HG03159 (cell line): ENCODE results near the gene GUCA2B.

Source experiments
- ATAC-seq: cut with Tn5 transposase; IDR thresholded peaks from one replicate; pipeline ENCODE4 v1.9.1; 2021; ENCODE audit warnings: mild to moderate bottlenecking, moderate library complexity; ENCODE audit not compliant: unreplicated experiment

GUCA2B gene

DNA sequence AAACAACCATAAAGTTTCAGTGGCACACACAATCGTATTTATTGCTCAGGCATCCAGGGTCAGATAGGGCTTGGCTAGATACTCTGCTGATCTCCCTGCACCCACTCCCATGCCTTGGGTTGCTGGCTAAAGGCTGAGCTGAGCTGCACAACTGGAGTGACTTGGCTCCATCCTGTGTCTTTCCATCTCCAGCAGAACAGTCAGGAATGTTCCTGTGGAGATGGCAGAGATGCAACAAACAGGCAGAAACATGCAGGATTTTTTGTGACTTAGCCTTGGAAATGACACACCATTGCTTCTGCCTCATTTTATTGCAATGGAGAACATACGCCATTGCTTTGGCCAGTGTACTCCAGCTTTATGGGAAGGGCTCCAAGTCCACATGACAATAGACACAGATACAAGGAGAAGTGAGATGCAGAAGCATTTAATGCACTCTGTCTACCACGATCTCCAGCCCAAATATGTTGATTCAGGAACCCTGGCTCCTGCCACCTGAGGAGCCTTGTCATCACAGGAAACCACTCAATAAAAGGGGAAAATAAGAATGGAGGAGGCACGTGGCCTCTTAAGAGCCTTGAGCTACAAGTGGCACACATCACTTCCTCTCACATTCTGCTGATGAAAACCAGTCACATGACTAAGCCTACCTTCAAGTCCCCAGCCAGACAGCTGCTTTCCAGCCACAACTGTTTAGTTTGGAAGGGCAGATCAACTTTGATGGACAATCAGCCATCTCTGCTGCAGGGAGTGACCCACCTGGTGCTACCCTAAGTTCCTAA is 10.1 kb upstream of the GUCA2B start:
- no peak for ATAC-seq

DNA sequence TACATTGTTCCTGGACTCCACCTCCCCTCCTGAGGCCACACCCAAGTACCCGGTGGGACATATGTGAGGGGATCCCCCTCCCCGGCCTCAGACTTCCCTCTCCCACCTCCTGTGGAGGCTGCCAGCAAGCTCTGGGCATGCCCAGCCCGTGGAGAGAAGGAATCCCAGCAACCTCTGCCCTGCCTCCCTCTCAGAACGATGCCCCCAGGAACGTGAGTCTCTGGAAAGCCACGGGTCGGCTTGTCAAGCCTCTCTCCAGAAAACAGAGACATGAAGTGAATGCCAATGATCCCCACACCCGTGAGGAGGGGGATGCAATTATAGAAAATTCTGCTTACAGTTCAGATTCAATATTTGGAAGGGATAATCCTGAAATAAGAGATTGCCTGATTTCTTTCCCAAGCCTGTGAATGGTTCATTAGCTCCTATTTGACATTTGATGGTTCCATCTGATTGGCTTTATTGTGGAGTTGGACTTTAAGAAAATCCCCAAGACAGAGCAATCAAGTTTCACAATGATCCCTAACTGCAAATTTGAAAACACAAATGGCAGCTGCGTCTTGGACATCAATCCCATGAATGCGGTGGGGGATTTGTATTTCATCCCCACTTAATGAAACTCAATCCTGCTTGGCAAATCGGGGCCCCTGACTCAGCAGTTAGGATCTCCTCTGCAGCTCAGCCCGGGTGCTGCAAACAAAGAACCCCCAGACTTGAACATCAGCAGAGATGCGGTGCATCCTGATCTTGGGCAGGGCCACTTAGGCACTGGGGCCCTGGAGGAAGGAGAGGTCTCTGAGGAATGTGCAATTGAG is 9.1 kb upstream of the GUCA2B start:
- ATAC-seq, result no peak

DNA sequence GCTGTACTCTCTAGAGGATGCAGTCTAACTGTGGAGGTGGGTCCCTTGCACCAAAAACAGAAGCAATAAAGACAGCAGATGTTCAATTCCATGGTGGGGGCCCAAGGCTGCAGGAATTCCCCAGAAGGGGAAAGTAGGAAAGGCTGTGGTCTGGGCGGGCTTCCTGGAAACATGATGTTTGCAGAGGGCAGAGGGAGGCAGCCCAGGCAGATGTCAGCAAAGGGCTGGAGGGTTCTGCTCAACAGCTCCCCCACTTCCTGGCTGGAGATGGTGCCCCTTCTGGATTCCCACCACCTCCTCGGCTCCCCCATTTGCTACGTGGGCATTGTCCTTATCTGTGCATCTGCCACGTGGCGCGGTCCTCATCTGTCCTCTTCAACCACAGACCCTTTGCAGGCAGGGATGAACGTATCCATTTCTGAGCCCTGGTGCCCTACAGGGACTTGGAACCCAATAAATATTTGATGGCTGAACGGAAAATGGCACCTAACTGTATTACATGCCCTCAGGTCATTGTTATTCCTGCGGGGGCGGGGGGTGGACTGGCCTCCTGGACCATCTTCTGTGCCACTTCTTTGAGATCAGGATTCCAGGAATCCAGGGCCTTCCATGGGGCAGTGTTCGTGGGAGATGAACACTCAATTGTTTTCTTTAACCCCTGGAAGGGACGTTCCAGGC is 8.4 kb upstream of the GUCA2B start:
- ATAC-seq, result no peak

DNA sequence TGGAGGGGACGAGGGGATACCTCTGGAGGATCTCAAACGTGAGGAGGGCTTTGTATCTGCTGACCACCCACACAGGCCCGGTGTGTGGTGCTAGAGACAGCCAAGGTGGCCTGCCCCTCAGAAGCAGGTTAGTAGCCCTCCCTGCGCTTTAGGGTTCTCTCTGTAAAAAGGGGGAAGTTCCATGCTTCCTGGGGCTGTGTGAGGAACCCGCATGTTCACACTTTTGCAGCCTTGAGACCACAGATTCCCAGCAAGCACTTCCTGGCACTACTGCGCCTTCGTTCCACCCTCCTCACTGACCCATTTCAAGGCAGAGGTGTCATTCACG is 7.9 kb upstream of the GUCA2B start:
- no peak for ATAC-seq

DNA sequence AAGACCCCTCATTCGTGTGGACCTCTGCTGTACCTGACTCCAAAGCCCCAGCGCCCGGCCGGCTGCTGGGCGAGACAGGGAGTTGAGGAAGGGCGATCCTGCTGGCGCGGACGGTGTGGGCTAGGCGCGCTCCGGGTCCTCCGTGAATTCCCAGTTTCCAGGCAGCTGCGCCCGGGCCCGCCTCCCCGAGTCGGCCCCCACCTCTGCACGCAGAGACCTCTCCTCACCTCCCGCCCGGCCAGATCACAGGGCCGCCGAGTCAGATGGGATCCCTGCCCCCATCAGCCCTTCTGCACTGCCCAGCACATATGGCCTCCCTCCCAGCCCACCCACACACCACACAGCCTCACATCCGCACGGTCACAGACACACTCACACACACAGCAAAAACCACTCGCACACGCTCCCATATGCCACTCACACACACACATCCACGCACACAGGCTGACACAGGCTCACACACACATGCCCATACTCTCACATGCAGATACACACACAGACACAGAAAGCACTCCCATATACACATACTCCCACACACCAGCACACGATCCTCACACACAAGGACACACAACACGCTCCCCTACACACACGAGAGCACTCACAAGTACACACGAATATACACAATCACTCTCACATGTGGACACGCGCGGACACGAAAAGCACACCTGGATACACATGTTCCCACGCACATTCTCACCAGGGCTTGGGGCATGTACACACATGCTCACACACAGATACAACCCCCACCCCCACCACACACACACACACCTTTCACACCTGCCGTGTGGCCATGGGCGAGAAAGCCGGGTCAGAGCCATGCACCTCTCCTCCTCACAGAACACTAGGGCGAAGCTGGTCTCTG is 7.2 kb upstream of the GUCA2B start:
- ATAC-seq, result no peak

DNA sequence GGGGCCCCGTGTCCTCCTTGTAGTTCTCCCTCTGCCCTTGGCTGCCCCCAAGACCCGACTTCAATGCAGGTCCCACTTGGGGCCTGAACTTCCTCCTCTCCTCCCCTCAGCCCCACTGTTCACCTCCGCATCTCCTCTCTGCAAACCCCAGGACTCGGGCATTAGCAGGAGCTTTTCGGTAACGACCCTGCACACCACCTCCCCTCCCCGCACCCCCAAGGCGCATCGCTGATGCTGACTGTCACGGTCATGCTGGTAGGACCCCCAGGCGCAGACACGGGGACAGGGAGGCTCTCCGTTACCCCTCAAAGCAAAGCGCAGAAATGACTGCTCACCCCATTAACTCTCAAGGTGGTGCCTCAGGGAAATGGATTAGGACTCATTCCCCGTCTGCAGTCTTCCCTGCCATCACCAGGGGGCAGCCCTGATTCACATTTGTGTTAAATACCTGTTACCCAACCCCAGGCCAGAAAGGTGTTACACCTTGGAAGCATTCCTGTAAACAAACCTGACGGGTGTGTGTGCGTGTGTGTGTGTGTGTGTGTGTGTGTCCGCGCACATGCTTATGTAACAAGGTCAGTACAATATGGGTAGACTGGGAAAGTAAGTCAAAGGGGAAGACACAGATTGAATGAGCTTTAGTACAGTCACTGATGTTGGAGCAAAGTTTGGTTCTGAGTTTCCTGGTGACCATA is 6.4 kb upstream of the GUCA2B start:
- no peak for ATAC-seq

DNA sequence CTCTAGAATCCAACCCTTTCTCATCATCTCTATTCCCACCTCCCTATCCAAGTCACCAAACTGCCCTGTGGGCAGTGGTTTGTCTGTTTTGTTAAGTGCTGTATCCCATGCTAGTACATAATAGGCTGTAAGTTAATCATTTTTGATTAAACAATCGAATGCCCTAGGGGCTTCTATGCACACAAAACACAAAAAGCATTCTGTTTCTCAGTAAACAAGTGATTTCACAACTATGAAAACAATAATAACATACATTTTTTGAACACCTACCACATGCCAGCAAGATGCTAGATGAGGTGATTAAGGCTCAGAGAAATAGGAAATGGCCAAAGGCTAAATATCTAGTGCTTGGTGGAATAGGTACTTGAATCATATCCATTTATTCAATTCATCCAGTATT is 5.0 kb upstream of the GUCA2B start:
- no peak for ATAC-seq

DNA sequence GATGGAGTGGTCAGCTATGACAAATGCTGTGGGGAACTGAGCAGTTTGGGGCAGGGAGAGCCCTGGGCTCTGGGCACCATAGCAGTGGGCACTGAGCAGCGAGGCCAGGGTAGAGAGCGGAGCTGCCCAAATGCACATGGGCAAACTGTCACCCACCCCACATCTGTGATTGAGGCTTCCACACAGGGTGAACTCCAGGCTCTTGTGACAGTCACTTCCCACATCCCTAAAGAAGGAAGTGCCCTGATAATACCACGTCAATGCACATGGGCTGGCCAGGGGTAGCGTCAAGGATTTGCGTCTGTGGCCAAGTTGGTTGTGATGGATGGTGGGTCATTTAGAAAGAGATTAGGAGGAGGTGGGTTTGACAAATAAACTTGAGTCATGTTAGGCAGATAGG is 2.6 kb upstream of the GUCA2B start:
- ATAC-seq, result no peak

DNA sequence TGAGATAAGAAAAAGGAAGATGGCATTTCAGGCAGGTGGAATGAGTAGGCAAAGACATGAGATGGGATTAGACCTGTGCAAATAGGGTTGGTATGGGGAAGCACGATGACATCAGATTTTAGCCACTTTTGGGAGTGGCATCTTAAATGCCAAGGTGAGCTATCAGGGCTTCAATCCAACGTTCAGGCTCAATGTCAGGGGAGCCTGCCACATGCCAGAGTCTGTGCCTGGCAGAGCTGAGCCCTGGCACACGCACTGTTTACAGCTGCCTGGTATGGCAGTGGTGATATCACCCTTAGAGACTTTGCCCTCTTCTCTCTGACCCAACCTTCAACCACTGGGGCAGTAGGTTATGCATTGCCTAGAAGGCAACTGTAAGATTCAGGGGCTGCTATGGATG is 1.1 kb upstream of the GUCA2B start:
- no peak for ATAC-seq

DNA sequence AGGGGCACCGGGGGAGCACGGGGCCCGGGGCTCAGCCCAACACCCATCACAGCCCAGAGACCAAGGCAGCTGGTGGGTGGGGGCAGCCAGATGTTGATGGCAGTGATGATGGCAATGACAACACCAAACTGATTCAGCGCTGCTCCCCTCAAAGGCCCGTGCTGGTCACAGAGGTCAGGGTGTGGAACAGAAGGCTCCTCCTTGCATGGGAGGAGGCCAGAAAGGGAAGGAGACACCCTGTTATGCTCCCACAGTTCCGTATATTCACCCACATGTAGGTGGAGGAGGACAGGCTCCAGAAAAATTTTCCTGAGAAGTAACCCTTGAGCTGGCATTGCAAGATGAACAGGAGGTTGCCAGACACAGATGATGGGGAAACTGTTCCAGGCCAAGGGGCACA is 414 bp downstream of the GUCA2B start:
- ATAC-seq, result no peak

DNA sequence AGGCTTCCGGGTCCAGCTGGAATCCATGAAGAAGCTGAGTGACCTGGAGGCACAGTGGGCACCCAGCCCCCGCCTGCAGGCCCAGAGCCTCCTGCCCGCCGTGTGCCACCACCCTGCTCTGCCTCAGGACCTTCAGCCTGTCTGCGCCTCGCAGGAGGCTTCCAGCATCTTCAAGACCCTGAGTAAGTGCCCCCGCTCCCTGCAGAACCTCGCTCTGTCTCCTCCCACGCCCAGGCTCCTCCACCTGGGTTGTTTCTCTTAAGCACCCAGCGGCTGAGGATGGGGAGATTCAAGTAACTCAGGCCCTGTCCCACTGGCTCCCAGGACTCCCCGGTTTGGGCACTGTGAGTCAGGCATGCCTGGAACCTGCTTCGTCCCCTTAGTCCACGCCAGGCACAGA is 1.5 kb downstream of the GUCA2B start:
- no peak for ATAC-seq

DNA sequence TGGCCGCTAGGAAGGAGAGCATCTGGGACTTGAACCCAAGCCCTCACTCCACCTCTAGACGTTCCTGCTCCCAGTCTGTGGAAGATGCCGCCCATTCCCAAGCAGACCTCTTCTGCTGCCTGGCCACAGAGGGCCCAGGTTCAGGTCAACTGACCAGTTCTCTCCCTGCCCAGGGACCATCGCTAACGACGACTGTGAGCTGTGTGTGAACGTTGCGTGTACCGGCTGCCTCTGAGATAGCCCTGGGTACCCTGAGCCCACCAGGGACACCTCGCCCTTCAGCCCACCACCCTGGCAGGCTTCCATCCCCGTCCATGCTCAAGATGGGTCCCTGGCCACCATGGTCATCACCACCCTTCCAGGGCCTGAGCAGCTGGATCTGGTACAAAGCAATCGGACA is 2.2 kb downstream of the GUCA2B start:
- no peak for ATAC-seq

DNA sequence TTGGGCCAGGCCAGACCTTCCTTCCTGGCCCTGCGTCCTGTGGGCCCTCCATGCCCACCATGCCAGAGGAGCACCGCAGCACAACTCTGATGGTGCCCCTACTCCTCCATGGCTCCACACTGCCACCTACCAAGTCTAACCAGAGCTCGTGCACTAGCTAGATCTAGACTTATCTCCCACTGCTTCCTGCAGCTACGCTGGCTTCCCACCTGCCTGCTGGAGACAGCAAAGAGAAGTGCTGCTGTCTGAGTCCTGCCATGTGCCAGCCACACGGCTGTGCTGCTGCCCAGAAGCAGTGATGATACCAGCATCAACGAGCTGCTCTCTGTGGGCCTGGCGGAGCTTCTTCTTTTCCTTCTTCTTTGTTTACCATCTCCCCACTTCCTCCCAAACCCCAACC is 4.5 kb downstream of the GUCA2B start:
- ATAC-seq, result no peak

DNA sequence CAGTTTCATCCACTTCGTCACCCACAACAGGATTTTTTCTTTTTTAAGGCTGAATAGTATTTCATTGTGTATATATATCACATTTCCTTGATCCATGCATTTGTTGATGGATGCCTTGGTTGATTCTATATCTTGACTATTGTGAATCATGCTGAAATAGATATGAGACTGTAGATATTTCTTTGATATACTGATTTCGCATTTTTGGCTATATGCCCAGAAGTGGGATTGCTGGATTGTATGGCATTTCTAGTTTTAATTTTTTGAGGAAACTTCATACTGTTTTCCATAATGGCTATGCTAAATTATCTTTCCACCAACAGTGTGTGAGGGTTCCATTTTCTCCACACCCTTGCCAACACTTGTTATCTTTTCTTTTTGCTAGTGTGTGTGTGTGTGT is 5.0 kb downstream of the GUCA2B start:
- ATAC-seq, result no peak

DNA sequence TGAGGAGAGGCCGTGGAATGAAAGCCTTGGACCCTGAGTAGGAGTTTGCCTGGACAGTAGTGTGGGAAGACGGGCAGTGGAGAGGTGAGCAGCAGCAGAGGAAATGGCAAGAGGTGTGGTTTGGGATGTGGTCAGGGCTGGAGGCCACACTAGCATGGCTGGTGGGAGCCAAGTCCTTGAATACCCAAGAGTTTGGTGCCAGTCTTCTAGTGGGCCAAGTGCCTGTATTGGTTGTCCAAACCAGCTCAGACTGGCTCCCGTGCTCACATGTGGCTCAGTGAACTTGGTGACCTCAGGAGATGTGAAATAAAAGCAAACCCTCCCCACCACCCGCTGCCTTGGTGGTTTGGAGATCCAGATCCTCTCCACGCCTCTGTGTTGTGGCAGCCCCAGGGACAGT is 9.0 kb downstream of the GUCA2B start:
- no peak for ATAC-seq

DNA sequence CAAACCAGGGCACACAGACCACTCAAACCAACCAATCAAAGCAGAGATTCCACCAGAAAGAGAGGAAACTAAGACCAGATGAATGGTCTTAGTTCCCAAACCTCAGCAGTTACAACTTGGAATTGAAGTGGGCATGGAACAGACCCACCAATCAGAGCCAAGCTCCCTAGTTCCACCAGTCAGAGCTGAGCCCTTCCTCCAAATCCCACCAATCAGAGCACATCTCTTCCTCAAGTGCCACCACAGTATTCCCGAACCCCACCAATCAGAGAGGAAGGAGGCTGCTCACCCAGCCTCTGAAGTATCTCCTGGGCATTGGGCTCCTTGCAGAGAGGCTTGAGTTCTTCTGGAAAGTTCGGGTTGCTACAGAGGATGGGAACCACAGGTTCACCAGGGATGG is 9.9 kb downstream of the GUCA2B start:
- ATAC-seq, result no peak

DNA sequence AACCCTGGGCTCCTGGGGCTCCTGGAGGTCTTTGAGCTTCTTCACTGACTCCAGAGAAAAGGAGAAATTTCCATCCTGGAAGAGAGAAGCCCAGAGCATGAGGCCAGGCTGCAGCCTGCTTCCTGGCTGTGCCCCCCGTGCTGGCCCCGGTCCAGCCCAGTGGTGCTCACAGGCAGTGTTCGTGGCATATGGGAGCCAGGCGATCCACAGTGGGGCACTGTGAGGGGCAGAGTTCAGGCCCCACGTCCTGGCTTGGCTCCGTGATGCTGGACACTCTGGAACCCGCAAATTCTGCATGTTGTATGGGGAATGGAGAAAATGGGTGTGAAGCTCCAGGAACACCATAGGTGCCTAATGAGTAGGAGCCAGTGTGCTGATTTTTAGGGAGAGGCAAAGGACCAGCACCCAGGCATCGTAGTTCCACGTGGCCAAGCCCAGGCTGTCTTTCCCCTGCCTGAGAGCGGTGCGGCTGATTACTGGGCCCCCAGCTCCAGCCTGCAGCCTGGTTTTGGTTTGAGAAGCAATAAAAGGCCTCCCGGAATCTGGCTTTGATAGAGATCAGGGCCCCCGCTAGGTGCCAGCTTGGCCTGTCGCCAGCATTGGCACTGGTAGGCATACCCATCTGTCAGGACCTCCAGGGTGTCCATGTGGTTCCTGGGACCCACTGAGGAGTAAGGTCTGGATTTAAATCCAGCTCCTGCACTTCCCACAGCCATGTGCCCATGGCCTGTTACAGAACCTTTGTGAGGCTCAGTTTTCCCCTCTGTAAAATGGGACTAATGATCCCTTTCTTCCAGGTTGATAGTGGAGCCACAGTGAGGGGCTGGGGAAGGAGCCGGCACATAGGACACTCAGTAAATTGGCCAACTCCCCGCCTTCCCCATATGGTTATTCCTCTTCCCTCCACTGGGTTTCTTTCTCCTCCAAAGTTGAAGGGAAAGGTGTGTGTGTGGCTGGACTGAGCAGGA is 10.6 kb downstream of the GUCA2B start:
- no peak for ATAC-seq

DNA sequence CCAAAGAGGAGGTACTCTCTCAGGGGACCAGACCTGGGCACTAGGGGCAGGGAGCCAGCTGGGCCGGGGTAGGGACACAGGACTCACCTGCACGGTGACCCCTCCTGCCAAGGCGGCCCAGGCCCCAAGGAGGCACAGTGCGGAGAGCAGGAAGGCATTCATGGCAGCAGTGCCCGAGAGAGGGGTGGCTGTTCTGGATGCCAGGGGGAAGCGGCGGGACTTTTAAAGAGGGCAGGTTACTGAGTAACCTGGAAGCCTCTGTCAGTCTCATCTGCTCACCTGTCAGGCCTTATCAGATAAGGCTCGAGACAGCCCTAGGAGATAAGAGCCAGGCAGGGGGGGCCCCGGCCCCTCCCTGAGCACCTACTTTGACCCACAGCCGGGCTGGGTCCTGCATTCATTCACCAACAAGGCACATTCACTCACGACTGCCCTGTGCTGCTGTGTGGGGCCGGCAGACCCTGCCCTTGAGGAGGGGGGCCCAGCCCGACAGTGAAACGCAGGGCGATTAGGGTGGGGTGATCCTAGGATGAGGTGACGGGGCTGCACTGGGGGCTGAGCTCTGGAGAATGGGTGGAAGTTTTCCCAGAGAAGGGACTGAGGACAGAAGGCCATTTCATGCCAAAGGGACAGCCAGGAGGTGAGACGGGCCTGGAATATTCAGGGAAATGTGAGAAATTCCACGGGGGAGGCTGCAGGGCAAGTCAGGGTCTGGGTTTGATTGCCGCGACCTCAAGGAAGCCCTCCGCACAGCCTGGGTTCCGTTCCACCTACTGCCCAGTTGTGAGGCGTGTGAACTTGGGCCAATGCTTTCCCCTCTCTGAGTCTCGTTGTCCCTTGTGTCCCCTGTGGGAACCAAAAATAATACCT is 11.6 kb downstream of the GUCA2B start, which contains the start of gene GUCA2A:
Gene GUCA2A (minus strand): TSS at position 195 of the 870 bp plus-strand sequence. CDS start 33 bp downstream, at position 162.
- no peak for ATAC-seq
